ENCODE data around the gene AMPH.

The AMPH gene

DNA sequence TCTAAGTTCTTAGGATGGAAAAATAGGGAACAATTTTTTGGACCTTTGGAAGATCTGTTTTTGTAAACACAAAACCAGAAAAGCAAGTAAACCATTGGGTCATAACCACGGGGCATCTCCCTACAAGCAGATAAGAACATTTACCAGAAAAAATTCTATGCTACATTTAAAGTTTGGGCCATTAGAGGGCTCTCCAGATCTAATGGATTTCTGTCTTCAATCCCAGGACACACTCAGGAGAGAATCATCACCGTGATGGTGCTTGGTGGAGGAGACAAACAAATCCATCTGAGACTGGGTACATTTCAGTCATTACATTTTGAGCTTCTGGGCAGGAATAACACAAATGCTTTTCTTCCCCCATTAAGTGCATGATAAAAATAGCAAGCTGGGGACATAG lies 179.3 kb downstream of the AMPH start:
- DNase-seq (ENCODE audit: extremely low read depth, low read depth) = no peak
- TF ChIP-seq, protein P1, sequence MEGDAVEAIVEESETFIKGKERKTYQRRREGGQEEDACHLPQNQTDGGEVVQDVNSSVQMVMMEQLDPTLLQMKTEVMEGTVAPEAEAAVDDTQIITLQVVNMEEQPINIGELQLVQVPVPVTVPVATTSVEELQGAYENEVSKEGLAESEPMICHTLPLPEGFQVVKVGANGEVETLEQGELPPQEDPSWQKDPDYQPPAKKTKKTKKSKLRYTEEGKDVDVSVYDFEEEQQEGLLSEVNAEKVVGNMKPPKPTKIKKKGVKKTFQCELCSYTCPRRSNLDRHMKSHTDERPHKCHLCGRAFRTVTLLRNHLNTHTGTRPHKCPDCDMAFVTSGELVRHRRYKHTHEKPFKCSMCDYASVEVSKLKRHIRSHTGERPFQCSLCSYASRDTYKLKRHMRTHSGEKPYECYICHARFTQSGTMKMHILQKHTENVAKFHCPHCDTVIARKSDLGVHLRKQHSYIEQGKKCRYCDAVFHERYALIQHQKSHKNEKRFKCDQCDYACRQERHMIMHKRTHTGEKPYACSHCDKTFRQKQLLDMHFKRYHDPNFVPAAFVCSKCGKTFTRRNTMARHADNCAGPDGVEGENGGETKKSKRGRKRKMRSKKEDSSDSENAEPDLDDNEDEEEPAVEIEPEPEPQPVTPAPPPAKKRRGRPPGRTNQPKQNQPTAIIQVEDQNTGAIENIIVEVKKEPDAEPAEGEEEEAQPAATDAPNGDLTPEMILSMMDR (IDR thresholded peaks at IDR 0.05; ENCODE audit: low read depth, low read length) = peak; percentile 45

DNA sequence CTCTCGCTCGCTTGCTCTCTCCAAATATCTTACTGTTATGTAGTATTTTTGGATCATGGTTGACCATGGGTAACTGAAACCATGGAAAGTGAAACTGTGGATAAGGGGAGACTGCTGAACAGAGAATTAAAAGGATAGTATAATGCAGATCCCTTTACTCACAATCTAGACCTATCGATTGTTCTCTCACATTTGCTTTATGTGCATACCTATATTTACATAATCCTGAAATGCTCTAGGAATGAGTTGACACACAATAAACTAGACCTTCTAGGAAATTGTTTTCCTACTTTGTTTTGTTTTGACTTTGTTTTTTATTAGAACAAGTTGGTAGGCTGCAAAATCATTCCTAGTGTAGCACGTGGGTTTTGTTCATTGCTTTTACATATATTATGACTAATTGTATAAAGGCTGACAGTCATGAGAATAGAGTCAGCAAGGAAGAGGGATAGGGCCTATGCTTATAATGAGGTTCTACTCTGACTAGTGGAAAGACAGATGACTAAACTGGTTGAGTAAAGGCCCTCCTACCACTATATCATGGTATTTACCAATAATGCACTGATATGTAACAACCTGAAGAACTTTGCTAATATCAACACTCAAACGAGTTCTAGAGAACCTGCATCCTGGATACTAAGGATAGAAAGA lies 182.5 kb downstream of the AMPH start:
- no peak for DNase-seq (ENCODE audit: extremely low read depth, low read depth)
- TF ChIP-seq, protein P1 (IDR thresholded peaks at IDR 0.05; ENCODE audit: low read depth, low read length) = no peak

DNA sequence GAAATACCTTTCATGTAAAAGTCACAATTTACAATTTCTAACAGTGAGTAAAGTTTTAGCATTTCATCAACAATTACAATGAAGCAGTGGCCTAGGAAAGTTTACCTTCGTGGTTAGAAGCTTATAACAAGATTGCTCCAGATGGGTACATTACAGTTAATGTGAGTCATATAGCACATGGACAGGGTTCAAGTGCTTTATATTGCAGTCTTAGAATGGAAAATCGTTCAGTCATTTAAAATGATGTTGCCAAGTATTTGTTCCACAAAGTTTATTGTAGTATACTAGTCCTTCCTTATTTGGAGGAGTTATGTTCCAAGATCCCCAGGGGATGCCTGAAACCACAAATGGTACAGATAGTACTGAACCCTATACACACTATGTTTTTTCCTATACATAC lies 183.1 kb downstream of the AMPH start:
- DNase-seq (ENCODE audit: extremely low read depth, low read depth) = no peak
- TF ChIP-seq, protein P1 (IDR thresholded peaks at IDR 0.05; ENCODE audit: low read depth, low read length) = no peak

DNA sequence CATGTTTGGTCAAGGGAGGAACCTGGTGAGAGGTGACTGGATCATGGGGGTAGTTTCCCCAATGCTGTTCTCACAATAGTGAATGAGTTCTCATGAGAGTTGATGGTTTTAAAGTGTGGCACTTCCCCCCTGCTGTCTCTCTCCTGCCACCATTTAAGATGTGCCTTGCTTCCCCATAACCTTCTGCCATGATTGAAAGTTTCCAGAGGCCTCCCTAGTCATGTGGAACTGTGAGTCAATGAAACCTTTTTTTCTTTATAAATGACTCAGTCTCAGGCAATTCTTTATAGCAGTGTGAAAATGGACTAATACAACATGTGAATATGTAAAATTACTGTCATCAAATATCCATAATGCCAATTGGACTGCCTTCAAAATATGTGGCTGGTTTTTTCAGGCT lies 192.2 kb downstream of the AMPH start:
- no peak for DNase-seq (ENCODE audit: extremely low read depth, low read depth)
- TF ChIP-seq, protein P1 (IDR thresholded peaks at IDR 0.05; ENCODE audit: low read depth, low read length) = no peak

DNA sequence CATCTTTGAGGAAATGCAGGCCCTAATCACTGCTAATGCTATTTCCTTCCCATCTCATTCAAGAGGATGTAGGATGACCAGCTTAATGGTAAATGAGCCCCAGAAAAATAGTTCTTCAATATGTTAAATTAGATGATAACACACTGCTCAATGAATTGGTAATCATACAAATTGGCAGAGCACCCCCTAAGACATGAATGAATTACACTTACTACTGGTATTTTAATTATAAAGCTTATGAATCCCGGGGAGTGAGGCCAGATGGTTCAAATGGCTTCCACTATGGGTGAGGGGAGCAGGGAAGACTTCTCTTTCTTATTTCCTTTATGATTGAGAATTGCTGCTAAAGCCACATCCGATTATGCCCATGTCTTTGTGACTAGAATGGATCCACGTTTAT lies 198.5 kb downstream of the AMPH start:
- TF ChIP-seq, protein P1 (IDR thresholded peaks at IDR 0.05; ENCODE audit: low read depth, low read length) = no peak
- DNase-seq (ENCODE audit: extremely low read depth, low read depth) = no peak

DNA sequence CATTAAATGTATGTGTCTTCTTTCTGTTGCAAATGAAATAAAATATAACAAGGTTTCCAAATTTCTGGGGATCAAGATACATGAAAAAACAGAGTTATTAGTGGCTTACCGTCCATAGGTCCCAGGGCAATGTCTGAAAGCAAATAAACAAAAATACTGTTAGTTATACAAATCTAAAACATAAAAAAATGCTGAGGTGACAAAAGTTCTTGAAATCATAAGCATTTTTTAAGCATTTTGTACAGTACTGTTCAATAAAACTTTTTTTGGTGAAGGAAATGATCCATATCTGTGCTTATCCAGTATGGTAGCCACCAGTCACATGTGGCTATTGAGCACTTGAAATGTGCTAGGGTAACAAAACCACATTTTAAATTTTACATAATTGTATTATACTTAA lies 199.1 kb downstream of the AMPH start:
- TF ChIP-seq, protein P1 (IDR thresholded peaks at IDR 0.05; ENCODE audit: low read depth, low read length) = no peak

DNA sequence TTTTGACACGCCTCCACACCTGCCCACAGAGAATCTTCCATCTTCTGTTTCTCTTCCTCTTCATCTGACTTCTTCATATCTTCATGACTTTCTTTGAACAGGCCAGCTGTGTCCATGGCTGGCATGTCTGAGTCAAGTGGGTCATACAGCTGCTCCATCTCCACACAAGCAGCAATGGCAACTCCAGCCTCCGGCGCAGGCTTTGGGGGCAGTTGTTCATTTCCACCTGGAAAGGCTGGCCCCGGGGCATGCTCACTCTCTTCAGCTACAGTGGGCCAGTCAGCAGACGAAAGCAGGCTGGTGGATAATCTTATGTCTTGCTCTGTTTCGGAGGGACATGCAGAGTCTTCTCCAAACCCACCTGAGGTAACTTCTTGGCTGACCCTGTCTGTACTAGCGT lies 202.1 kb downstream of the AMPH start:
- TF ChIP-seq, protein P1 (IDR thresholded peaks at IDR 0.05; ENCODE audit: low read depth, low read length) = no peak
- no peak for DNase-seq (ENCODE audit: extremely low read depth, low read depth)

More for the DNA sequence above, 199.1 kb downstream of the AMPH start:
- no peak for DNase-seq (ENCODE audit: extremely low read depth, low read depth)

Data from AG09319 (cell line).